ENCODE data around the gene VARS1.
"Not testable (repeated sequence)": the region's sequence is repeated elsewhere in the genome, so short reads cannot be mapped to it uniquely, and the experiment has no call there.

The VARS1 gene

DNA sequence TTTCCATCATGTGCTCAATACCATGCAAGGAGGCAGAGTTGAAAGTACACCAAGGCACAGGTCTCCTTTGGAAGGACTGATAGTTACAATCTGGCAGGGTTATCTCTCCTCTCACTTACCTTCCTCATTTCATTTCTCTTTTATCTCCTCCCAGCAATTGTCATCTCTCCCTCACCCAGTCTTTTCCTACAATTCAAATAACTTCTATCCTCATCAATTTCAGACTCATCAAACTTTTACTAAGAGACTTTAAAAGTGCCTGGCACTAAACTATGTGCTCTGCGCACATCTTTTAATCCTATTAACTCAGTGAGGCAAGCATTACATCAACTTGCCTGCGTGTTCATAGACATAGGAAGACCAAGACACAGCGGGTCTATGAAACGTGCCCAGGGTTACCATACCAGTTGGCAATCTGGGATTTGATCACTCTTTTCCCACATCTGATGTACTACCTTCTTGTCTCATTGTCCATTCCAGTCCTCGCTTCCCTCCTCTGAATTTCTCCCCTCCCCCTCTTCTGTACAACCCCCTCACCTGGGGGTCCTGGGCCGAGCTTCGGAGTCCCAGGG, 1.2 kb downstream of the VARS1 start:
- DNase-seq, result no peak
- no peak for ATAC-seq

DNA sequence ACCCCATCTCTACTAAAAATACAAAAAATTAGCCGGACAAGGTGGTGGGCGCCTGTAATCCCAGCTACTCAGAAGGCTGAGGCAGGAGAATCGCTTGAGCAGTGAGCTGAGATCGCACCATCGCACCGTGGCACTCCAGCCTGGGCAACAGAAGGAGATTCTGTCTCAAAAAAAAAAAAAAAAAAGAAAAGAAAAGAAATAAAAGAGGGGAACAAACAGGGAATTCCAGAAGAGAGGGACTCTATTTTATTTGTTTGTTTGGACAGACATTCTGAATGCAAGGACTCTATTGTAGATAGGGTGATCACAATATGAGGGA, 1.7 kb downstream of the VARS1 start:
- not testable (repeated sequence) for ATAC-seq, DNase-seq

DNA sequence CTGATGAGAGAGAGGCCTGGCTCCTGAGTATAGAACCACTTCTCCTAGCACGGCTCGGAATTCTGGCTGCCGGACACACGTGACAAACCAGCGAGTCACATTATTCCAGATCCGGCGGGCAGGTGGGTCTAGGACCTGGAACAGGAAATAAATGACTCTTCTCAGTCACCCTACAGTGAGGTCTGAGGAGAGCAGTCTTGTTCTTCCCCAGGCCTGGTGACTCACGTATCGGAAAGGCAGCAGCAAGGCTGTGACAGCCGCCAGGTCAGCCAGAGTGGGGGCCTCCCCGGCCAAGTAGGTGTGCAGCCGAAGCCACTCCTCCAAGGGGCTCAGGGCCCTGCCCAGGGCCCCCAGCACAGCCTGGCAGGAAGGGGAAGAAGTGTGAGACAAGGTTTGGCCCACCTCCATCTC, 2.8 kb downstream of the VARS1 start:
- peak; percentile 56 for DNase-seq
- ATAC-seq, result peak; percentile 45

DNA sequence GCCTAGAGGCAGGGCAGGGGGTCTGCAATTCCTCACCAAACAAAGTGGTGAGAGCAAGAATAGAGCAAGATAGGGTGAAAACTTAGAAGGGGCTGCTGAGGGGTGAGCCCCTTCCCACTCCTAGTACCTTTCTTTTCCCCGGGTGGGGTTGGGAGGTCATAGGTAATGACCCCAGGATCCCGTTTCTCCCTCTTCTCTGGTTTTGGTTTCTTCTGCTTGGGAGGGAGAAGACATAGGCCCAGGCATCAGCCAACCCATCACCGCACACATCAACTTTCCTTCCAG, 3.5 kb downstream of the VARS1 start:
- DNase-seq (no peak), ATAC-seq (no peak)

- peak; percentile 67 for DNase-seq
Measured at GRCh38 chr6:31791324-31792089, 4.0 kb downstream of the VARS1 start.

GRCh38 chr6:31785475-31785874, 10.1 kb downstream of the VARS1 start:
- no peak for ATAC-seq
- no peak for DNase-seq

More at GRCh38 chr6:31791324-31792089, 4.0 kb downstream of the VARS1 start:
- ATAC-seq, result no peak

DNA sequence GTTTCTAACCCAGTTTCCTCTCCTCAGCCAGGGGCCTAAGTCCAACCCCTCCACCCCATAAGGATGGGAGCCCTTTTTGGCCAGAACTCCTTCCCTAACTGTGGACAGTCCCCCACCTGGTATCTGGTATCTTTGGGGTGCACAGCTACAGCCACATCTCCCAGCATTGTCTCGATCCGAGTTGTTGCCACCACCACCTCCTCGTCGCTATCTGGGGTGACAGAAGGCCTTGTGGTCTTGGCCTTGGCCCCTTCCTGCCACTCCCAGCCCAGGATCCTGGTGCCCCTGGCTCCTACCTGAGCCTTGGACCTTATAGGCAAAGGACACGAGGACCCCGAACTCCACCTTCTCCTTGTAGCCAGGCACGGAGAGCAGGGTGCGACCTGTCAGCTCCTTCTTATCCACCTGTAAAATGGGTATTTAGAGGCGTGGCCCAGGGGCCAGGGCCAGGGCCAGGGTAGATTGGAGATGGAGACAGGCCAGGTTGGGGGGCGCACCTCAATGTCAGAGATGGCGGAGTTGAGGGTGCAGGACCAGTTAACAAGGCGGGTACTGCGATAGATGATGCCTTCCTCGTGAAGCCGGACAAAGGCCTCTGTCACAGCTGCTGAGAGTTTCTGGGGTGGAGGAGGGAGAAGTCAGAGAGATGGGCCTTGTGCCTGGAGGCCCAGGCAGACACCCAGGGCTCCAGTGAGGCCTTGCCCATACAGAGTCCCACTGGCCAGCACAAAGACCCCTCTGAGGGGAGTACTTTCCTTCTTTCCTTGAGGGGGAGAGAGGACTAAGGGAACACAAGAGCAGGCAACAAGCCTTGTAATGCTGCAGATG, 11.2 kb downstream of the VARS1 start:
- ATAC-seq, result no peak

DNA sequence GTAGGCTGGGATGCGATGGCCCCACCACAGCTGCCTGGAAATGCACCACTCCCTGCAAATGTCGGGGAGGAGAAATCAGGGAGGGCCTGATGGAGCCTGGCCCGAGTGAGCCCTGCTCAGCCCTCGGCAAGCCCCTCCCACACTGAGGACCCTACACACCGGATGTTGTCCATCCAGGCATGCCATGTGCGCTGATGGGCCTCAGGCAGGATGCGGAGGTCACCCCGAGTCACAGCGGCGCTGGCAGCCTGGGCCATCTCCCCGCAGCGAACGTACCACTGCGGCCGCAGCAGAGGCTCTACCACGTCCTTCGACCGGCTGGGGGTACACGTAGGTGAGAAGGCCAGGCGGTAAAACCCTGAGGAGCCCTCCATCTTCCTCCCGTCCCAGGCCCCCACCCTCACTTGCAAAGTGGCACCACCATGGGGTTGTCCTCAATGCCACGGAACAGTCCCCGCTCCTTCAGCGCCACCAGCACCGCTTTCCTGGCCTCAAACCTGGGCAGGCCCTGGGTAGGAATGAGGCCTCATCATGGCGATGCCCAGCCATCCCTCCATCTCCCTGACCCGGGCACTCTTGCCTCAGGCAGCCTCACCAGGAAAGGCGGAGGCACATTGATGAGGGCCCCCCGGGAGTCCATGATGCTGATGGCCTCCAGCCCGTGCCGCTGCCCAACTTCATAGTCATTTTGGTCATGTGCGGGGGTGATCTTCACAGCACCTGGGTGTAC, 13.3 kb downstream of the VARS1 start:
- DNase-seq (no peak), ATAC-seq (no peak)

More for the DNA sequence above, 11.2 kb downstream of the VARS1 start:
- no peak for DNase-seq

GRCh38 chr6:31781244-31782125, 14.1 kb downstream of the VARS1 start:
- no peak for ATAC-seq
- DNase-seq, result no peak

GRCh38 chr6:31780507-31781243, 14.9 kb downstream of the VARS1 start:
- DNase-seq, result no peak
- no peak for ATAC-seq

DNA sequence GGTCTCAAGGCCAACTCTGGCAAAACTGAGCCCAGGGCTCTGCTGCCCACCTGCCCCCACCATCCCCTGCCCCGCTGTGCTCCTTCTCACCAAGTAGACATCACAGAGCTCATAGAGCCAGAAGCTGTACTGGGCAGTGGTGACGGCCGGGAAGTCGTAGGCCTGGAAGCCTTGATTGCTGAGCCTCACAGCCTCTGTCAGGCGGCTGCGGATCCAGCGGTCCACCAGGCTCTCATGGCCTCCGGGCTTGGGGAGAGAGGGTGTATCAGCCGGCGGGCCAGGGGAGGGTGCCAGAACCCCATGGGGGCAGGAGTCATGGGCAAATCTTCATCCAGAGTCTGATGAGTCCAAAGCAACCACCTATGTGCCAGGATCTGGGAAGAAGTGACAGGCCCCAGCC, 15.6 kb downstream of the VARS1 start:
- DNase-seq (no peak), ATAC-seq (no peak)

- DNase-seq (no peak), ATAC-seq (no peak)
Measured at GRCh38 chr6:31778999-31779885, 16.3 kb downstream of the VARS1 start.

DNA sequence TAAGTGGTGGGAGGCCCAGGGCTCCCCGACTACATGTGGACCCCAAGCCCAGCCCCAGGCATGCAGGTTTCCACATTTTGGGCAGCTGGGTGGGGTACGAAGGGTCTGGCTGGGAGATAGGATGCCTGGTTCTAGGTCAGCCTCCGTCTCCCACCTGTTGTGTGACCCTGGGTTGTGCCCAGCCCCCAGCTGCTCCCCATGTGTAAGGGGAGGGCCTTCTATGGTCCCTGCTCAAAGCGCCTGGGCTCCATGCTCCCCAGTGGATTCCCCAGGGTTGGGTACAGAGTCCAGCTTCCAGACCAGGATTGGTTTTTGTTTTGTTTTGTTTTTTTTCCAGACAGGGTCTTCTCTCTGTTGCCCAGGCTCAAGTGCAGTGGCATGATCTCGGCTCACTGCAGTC, 17.4 kb downstream of the VARS1 start:
- DNase-seq (no peak), ATAC-seq (no peak)

GRCh38 chr6:31777667-31778050, 17.9 kb downstream of the VARS1 start:
- no peak for ATAC-seq
- no peak for DNase-seq

DNA sequence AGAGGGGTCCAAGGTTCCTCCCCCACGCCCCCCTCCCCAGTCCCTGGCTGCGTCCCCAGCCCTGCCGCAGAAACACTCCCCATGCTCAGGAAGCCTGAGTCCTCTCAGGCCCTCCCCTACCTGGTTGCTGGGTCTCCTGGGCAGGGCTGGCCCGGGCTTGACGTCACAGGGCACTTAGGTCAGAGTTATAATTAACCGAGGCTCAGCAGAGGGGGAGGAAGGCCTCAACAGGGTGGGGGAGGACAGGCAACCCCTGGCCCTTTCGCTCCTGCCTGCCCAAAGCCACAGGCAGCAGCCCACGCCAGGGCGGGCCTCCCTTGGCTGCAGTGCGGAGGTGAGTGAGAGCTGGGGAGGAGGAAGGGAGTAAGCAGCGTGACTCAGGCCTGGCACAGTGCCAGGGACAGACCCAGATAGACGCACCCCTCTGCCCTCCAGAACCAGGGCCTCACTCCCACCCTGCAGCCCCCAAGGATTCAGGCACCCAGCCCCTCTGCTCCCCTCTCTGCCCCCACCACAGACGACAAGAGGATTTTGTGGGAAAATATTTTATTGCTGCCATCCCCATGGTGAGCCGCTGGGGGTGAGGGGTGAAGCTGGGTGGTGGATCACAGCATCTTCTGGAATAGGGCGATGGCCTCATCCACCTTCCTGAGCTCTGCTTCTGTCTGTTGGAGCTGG, 18.4 kb downstream of the VARS1 start, which contains the start of gene VWA7:
Gene VWA7, minus strand, starts transcription at position 340 of the 678 bp plus-strand sequence. CDS start 549 bp downstream, outside the sequence.
- peak; percentile 88 for DNase-seq
- peak; percentile 93 for ATAC-seq

DNA sequence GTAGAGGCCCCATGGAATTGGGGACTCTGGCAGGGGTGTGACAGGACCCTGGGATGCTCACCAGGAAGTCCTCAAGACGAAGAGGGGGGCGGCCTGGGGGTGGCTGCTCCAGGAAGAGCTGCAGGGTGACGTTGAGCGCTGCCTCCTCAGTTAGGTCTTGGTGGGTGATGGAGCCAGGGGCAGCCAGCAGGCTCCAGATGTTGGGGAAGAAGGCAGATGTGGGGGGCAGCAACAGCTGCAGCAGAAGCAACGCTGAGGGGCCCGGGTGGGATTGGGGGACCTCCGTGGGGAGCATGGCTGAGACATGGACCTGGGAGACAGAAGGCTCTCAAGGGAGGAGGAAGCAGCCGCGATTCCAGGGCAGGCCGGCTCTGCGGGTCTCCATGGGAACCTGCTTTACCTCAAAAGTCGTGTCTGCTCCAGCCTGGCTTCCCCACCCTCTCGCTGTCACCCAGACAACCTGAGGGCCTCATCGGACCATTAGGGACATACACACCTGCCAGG, 19.0 kb downstream of the VARS1 start:
- ATAC-seq, result no peak
- peak; percentile 31 for DNase-seq

GRCh38 chr6:31775633-31776484, 19.7 kb downstream of the VARS1 start:
- DNase-seq, result no peak
- no peak for ATAC-seq

DNA sequence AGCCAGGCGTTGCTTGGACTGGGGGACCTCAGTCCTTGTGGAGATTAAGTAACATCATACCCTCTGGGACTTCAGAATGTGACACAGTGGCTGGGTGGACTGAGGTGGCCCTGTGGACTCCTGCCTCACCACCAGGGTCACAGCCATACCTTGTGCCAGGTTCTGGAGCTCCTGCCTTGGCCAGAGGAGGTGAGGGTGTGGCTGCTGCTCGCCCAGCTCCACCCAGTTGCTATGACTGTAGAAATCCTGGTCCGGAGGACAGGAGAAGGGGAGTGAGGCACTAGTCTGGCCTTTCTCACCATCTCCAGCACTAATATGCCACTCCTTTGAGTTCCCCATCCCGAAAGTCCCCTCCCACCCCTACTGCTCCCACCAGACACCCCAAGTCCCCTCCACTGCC, 20.4 kb downstream of the VARS1 start:
- no peak for DNase-seq
- no peak for ATAC-seq

Data from stimulated activated naive CD8-positive, alpha-beta T cell treated with anti-CD3 and anti-CD28 coated beads, Interleukin-15, Interleukin-2, amounts not matched to agents 100 U/mL and 50 U/mL, for 24 hours (primary cell).